GM12872 (cell line): ENCODE data around the gene BNIP3.

Experiments
- CTCF ChIP-seq: IDR thresholded peaks from 3 replicates; pipeline ENCODE4 v1.5.1; 2011; ENCODE audit warnings: low read depth, mild to moderate bottlenecking, low read length, moderate library complexity; ENCODE audit not compliant: insufficient read depth

BNIP3 gene

GRCh38 chr10:131981429-131982184 lies at the start of gene BNIP3:
Gene BNIP3 (minus strand): TSS chr10:131981923. CDS start chr10:131981806, 117 bp downstream.
- TF ChIP-seq CTCF, result no peak

GRCh38 chr10:132030898-132031463 lies 49.3 kb upstream of the BNIP3 start:
- no peak for TF ChIP-seq CTCF

- no peak for TF ChIP-seq CTCF
These were observed 47.0 kb upstream of the BNIP3 start for GRCh38 chr10:132028706-132029105.

- no peak for TF ChIP-seq CTCF
These were observed 45.8 kb upstream of the BNIP3 start for GRCh38 chr10:132027423-132027983.

GRCh38 chr10:132023092-132023811 lies 41.5 kb upstream of the BNIP3 start:
- TF ChIP-seq CTCF, result peak; percentile 87

- TF ChIP-seq CTCF, result no peak
These were observed 40.5 kb upstream of the BNIP3 start for GRCh38 chr10:132022241-132022640.

GRCh38 chr10:132021504-132022143 lies 39.9 kb upstream of the BNIP3 start:
- no peak for TF ChIP-seq CTCF
